OCI-LY1 (cell line): ENCODE data around the gene MBD5.

Source experiments
- H2AFZ ChIP-seq: fragments of 200-600 bp; sonication (generic), shearing (Covaris generic); 2 replicates; pipeline ENCODE4 v1.6.0; 2014; ENCODE audit warnings: antibody characterized with exemption, mild to moderate bottlenecking, low read length
- H3F3A ChIP-seq: fragments of 200-600 bp; sonication (generic), shearing (Covaris generic); 2 replicates; pipeline ENCODE4 v1.6.0; 2014; ENCODE audit warnings: mild to moderate bottlenecking, antibody characterized with exemption, low read length, moderate library complexity; ENCODE audit not compliant: insufficient read depth
- H3K27ac ChIP-seq: fragments of 200-600 bp; sonication (generic); 2 replicates; pipeline ENCODE4 v1.5.1; 2014; ENCODE audit warnings: low read length, mixed run types, mild to moderate bottlenecking, low read depth; ENCODE audit not compliant: poor library complexity, severe bottlenecking
- H3K27me3 ChIP-seq: fragments of 200-600 bp; sonication (generic); 2 replicates; pipeline ENCODE4 v1.6.0; 2014; ENCODE audit warnings: antibody characterized with exemption, mild to moderate bottlenecking, low read length, moderate library complexity; ENCODE audit not compliant: insufficient read depth
- H3K36me3 ChIP-seq: fragments of 200-600 bp; sonication (generic); 2 replicates; pipeline ENCODE4 v1.6.1; 2014; ENCODE audit warnings: mild to moderate bottlenecking, antibody characterized with exemption, low read length, moderate library complexity, mixed read lengths; ENCODE audit not compliant: insufficient read depth
- H3K4me1 ChIP-seq: fragments of 200-600 bp; sonication (generic); 2 replicates; pipeline ENCODE4 v1.5.1; 2014; ENCODE audit warnings: mild to moderate bottlenecking, low read length, moderate library complexity; ENCODE audit not compliant: insufficient read depth, severe bottlenecking
- H3K4me2 ChIP-seq: fragments of 200-600 bp; sonication (generic), shearing (Covaris generic); 2 replicates; pipeline ENCODE4 v1.6.1; 2014; ENCODE audit warnings: low read length
- H3K4me3 ChIP-seq: fragments of 200-600 bp; sonication (generic); 2 replicates; pipeline ENCODE4 v1.5.1; 2014; ENCODE audit warnings: low read length, low read depth, mild to moderate bottlenecking, mixed read lengths; ENCODE audit not compliant: poor library complexity, severe bottlenecking
- H3K79me2 ChIP-seq: fragments of 200-600 bp; shearing (Covaris generic); 2 replicates; pipeline ENCODE4 v1.6.1; 2016; ENCODE audit warnings: mixed run types, low read length, mixed read lengths; ENCODE audit not compliant: insufficient read depth
- H3K9ac ChIP-seq: fragments of 200-600 bp; sonication (generic), shearing (Covaris generic); 2 replicates; pipeline ENCODE4 v1.6.1; 2014; ENCODE audit warnings: mild to moderate bottlenecking, low read length, mixed read lengths
- H3K9me2 ChIP-seq: fragments of 200-600 bp; sonication (generic), shearing (Covaris generic); 2 replicates; pipeline ENCODE4 v1.6.1; 2014; ENCODE audit warnings: low read depth, mild to moderate bottlenecking, low read length, mixed read lengths
- H3K9me3 ChIP-seq: fragments of 200-600 bp; shearing (Covaris generic); 2 replicates; pipeline ENCODE4 v1.6.1; 2014; ENCODE audit warnings: low read length, mixed read lengths
- H4K20me1 ChIP-seq: fragments of 200-600 bp; sonication (generic), shearing (Covaris generic); 2 replicates; pipeline ENCODE4 v1.6.0; 2016; ENCODE audit warnings: mild to moderate bottlenecking, low read length; ENCODE audit not compliant: insufficient read depth
- CTCF ChIP-seq: fragments of 200-600 bp; sonication (generic), shearing (Covaris generic); IDR thresholded peaks from 2 replicates; pipeline ENCODE4 v1.5.1; 2017; ENCODE audit warnings: mild to moderate bottlenecking, antibody characterized with exemption, low read length, moderate library complexity, mixed read lengths
- EZH2 ChIP-seq: fragments of 200-600 bp; sonication (generic), shearing (Covaris generic); IDR thresholded peaks from 2 replicates; pipeline ENCODE4 v1.8.0; 2017; ENCODE audit warnings: borderline replicate concordance, mixed run types, mild to moderate bottlenecking, antibody characterized with exemption, low read length, moderate library complexity, mixed read lengths

Gene MBD5

DNA sequence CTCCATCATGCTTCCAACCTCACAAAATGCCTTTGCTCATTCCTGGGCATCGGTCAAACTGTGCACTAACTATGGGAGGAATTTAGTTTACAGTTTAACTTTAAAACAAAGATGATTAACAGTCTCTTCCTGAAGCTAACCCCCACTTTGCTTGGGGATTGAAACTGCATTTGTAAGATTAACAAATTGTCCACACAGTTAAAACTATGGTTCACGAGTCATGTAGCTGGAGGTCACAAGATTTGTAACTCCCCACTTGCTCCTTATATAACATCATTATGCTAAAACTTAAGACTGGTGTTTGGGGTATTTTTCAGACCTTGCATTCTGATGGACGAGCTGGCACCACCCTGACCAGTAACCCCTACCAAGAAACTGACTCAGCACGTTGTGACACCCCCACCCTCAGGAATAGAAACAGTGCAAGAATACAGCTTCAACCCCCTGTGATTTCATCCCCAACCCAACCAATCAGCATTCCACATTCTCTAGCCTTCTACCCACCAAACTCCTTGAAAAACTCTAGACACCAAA lies 252.3 kb downstream of the MBD5 start:
- Histone ChIP-seq H4K20me1 (no peaks in the 10 kb centered on the region), H3K4me1 (no peaks in the 10 kb centered on the region), H3K36me3 (no peaks in the 10 kb centered on the region), H3K9me3 (no peaks in the 10 kb centered on the region), H3K27me3 (no peaks in the 10 kb centered on the region), H3K9me2 (no peaks in the 10 kb centered on the region), H3F3A (no peaks in the 10 kb centered on the region), H2AFZ (no peak overlapping the region), H3K79me2 (no peaks in the 10 kb centered on the region), H3K4me2 (no peak overlapping the region), H3K9ac (no peak overlapping the region), H3K4me3 (no peak overlapping the region), H3K27ac (no peak overlapping the region)
- no peak for TF ChIP-seq EZH2
- no peak for TF ChIP-seq CTCF

DNA sequence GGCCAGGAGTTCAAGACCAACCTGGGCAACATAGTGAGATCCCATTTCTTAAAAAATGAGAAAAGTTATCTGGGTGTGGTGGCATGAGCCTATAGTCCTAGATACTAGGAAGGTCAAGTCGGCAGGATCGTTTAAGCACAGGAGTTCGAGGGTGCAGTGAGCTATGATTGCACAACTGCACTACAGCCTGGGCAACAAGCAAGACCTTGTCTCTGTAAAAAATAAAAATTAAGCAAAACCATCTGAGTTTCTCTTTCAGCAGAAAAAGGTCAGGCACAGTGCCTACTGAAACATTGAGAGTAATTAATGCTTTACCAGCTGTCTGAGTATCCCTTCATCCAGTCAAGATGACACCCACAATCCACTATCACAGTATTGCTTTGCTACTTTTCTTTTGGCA lies 258.3 kb downstream of the MBD5 start:
- no peak overlapping the region for H3K4me3 ChIP-seq
- no peak overlapping the region for H3K27ac ChIP-seq
- TF ChIP-seq CTCF (no peak), EZH2 (no peak)
- H3K79me2 ChIP-seq: no peaks in the 10 kb centered on the region
- H3K9ac ChIP-seq: no peak overlapping the region
- H3K4me1 ChIP-seq: peaks cover 12% of the 10 kb centered on the region
- no peaks in the 10 kb centered on the region for H3K9me2 ChIP-seq
- no peaks in the 10 kb centered on the region for H3K36me3 ChIP-seq
- no peak overlapping the region for H3K4me2 ChIP-seq
- no peaks in the 10 kb centered on the region for H3F3A ChIP-seq
- H4K20me1 ChIP-seq: no peaks in the 10 kb centered on the region
- no peaks in the 10 kb centered on the region for H3K9me3 ChIP-seq
- no peaks in the 10 kb centered on the region for H3K27me3 ChIP-seq
- no peak overlapping the region for H2AFZ ChIP-seq

DNA sequence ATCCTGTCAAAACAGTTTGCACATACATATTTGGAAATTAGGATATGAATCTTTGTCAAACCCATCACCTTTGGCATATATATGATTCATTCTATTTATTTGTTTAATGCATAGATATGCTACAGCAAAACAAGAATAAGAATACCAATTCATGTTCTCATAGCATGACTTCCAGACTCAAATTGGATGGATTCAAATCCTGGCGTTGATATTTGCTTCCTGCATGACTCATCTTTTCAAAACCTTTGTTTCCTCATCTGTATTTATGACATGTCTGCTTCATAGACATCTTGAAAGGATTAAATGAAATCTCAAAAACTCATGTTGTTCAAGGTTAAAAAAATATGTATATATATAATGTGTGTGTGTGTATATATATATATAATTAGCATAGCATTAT lies 261.3 kb downstream of the MBD5 start:
- Histone ChIP-seq H4K20me1 (no peaks in the 10 kb centered on the region), H3K4me3 (no peak overlapping the region), H3K4me1 (peaks cover 12% of the 10 kb centered on the region), H3K27ac (no peak overlapping the region), H3K36me3 (no peaks in the 10 kb centered on the region), H3K9me3 (no peaks in the 10 kb centered on the region), H3K9me2 (no peaks in the 10 kb centered on the region), H2AFZ (no peak overlapping the region), H3K9ac (no peak overlapping the region), H3K27me3 (no peaks in the 10 kb centered on the region), H3K4me2 (no peak overlapping the region), H3F3A (no peaks in the 10 kb centered on the region), H3K79me2 (no peaks in the 10 kb centered on the region)
- no peak for TF ChIP-seq CTCF
- no peak for TF ChIP-seq EZH2
